Activated CD4-positive, CD25-positive, alpha-beta regulatory T cell treated with anti-CD3 and anti-CD28 coated beads, Interleukin-2, amount 50 U/mL, for 24 hours (primary cell): ENCODE data around the gene CBX7.
"Not testable (repeated sequence)": the region's sequence is repeated elsewhere in the genome, so short reads cannot be mapped to it uniquely, and the experiment has no call there.

Experiments used
- ATAC-seq, 2 donors: fragments of 150-1000 bp; cut with Tn5 transposase; one replicate each; pipeline ENCODE4 v1.10.0; 2021; ENCODE audit warnings: mild to moderate bottlenecking in 1 of 2, moderate library complexity in 1 of 2

CBX7 gene

DNA sequence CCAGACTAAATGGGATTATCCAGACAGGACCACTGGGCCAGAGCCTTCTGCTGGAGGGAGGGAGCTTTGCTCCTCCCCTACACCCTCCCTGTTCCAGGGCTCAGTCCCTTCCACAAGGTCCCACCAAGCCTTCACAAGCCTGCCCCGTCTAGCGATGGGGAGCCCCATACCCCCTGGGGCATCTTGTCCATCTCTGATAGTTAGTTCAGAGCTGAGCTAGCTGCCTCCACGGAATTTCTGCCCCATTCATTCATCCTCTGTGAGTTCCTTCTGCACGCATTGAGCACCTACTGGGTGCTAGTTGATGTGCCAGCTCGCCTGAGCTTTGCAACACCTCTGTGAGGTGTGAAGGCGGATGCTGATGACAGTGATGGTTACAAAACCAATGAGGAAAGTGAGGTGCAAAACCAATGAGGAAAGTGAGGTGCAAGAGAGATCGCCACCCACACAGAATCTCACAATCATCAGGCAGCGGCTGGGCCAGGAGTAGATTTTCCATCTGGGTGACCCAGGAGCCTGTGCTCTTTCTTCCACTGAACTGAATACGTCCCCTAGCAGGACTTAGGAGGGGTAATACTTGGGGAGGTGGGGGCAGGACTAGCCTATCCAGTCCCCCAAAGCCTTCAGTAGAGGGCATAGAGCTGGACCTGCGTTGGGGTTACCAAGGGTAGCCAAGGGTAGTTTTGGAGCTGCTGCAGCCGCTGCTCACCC, 21.5 kb upstream of the CBX7 start:
- ATAC-seq = peak in 1 of 2 donors; percentile 28

- no peak for ATAC-seq
These were observed 20.7 kb upstream of the CBX7 start for GRCh38 chr22:39173050-39173706.

DNA sequence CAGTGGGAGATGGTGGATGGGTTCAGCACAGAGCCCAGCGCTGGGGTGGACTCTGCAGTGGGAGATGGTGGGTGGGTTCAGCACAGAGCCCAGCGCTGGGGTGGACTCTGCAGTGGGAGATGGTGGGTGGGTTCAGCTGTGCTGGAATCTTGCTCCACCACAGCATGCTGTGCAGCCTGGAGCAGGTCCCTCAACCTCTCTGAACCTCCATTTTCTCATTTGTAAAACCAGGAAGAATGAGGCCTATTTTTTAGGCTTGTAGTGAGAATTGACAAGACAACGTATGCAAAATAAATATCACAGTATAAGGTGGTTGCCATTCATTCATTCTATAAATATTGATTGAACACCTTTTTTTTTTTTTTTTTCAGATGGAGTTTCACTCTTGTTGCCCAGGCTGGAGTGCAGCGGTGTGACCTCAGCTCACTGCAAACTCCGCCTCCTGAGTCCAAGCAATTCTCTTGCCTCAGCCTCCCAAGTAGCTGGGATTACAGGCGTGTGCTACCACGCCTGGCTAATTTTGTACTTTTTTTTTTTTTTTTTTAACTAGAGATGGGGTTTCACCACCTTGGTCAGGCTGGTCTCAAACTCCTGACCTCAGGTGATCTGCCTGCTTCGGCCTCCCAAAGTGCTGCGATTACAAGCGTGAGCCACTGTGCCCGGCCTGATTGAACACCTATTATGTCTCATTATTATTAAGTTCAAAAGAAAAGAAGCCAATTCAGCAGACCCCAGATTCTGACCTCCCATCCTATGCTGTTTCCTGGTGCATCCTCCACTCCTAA, 20.0 kb upstream of the CBX7 start:
- not testable (repeated sequence) for ATAC-seq

DNA sequence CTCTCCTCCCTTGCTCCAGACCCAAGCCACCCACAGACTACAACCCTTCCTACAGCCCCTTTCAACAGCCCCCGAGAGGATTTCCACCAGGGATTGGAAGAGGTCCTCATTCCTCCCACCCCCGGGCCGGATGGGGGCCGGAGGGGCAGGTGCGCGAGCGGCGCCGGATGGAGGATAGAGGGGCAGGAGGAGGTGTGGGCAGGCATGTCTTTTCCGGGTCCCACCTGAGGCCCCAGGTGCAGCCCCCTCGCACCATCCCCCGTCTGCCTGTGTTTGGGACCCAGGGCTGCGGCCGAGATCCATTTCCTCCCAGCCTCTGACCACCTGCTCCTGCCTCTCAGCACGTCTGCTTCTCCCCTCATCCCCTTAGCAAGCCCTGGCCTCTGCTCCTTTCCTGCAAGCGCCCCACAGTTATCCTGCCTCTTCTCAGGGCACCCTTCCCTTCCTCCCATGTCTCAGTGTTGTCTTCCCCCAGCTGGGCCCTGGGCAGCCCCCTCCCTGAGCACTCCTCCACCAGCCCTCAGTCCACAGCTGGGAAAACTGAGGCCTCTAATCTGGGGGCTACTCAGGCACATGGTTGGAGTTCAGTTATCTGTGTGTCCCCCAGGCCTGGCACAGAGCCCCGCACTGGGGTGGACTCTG, 19.3 kb upstream of the CBX7 start:
- ATAC-seq = no peak

GRCh38 chr22:39170825-39171622, 18.5 kb upstream of the CBX7 start:
- ATAC-seq = peak; percentile 87

- ATAC-seq = no peak
These were observed 17.5 kb upstream of the CBX7 start for GRCh38 chr22:39169797-39170466.

- ATAC-seq = no peak
These were observed 14.1 kb upstream of the CBX7 start for GRCh38 chr22:39166547-39166946.

DNA sequence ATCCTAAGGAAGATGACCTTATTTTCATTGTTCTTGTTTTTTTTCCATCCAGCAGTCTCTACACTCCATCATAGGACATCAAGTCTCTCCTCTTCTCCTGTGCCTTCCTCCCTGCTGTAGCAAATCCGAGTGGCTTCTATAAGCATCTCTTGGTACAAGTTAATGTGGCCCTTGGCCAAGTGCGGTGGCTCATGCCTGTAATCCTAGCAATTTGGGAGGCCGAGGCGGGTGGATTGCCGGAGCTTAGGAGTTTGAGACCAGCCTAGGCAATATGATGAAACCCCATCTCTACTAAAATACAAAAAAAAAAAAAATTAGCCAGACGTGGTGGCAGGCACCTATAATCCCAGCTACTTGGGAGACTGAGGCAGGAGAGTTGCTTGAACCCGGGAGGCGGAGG, 3.6 kb upstream of the CBX7 start:
- ATAC-seq = not testable (repeated sequence)

DNA sequence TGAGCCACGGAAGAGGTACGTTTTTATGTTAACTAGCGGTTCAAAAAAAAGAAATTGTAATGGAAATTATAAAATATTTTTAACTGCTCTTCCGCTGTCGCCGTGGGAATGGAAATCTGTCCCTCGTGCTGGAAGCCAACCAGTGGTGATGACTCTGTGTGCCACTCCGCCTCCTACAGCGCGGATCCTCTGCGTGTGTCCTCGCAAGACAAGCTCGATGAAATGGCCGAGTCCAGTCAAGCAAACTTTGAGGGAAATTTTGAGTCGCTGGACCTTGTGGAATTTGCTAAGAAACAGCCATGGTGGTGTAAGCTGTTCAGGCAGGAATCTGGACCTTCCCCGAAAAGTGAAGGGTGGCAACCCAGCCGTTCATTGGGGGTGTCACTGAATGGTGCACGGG, 2.9 kb upstream of the CBX7 start:
- no peak for ATAC-seq

DNA sequence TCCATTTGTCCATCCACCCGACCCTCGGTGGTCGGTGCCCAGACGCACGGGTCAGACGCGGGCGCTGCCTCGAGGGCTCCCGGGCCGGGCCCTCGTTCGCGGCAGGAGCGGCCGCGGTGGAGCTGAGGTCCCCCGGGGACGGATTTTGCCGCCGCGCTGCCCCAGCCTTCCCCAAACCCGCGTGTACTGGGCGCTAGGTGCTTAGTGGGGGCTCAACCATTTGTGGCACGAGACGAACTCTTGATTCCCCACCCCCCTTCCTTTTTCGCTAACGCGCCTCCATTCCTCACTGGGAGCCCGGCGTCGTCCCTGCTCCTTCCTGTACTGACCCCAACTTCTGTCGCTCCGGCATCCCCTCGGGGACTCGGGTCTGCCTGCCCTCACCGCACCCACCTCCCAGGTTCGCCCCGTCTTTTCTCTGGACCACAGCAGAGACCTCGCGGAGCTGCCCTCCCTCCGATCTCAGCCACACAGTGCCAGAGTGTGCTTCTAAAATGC, 789 bp upstream of the CBX7 start:
- ATAC-seq = no peak

DNA sequence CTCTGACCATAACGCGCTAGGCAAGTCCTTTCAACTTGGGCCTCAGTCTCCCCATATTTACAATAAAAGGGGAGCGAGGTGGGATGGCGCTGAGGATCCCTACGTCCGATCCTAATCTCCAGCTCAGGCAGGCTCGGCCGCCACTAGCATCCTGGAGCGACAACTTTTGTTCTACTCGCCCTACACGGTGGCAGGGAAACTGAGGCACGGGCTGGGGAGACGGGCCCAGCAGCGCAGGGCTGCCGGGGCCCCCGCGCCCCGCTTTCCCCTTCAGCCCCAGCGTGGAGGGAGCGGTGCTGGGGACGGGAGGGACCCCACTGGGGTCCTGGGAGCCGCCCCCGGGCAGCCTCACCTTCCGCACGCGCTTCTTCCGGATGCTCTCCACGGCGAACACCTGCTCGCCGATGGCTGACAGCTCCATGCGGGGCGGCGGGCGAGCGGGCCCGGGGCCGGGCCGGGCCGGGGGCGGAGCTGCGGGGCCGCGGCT, 413 bp downstream of the CBX7 start:
- no peak for ATAC-seq

- no peak for ATAC-seq
These were observed 1.0 kb downstream of the CBX7 start for GRCh38 chr22:39151329-39151975.

- ATAC-seq = no peak
These were observed 1.6 kb downstream of the CBX7 start for GRCh38 chr22:39150848-39151215.

GRCh38 chr22:39149915-39150847, 2.3 kb downstream of the CBX7 start:
- no peak for ATAC-seq

DNA sequence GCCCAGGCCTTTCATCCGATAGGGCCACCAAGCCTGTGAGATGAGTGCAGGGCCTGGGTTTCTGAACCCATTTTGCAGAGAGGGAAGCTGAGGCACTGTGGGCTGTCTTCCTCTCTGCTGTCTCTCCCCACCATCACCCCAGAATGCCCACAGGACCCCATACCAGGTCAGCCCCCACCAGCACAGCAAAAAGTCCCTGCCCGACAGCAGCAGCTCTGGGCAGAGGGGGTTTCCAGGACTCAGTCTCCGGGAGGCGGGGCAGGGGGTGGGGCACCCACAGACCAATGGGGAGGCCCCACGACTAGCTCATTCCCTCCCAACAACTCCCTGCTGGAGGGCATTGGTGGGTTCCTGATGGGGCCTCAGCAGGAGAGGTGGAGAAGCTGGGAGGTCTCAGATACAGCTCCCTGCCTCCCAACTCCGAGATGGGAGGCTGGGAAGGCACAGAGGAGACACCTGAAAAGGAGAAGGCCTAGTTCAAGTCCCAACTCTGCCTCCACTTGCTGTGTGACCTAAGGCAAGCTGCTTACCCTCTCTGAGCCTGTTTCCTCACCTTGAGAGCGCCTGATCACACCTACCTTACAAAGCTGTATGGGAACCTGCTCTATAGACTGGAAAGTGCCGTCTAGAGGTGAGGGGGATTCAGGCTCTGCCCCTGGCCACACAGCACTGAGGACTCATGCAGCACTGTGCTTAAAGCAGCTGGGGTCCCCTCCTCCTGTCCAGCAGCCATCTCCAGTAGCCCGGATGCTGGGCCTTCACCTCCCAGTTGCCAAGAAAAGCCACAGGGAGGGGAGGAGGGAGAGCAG, 3.5 kb downstream of the CBX7 start:
- peak; percentile 26 to 30 for ATAC-seq

DNA sequence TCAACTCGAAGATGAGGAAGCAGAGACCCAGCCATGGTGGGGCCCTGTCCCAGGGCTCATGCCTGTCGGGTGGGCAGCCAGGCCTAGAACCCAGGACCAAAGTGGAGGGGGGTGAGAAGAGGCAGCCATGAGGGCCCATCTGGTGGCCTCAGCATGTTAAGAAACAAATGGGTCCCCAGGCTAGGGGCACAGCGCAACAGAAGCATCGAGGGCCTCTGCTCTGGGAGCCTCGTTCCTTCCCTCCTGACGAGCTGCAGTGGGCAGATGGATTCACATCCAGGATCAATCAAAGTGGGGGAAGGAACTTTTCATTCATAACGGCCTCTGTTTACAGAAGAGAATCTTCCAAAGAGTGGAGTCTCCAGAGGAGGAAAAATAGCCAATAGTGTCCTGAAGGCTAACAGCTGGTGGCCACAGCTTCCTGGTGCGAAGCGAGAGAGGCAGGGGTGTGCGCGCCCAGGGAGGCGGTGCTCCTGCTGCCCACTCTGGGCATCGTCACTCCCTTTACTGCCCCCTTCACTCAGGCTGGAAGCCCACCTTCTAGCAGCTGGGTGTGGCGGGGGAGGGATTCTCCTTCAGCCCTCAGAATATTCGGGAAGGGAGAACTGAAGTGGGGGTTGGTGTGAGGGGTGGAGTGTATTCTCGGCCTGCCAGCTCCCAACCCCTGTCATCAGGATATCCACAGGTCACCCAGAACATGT, 4.3 kb downstream of the CBX7 start:
- no peak for ATAC-seq

- ATAC-seq = no peak
These were observed 5.0 kb downstream of the CBX7 start for GRCh38 chr22:39147335-39148025.
